Esophagus squamous epithelium (tissue), 5 donors: ENCODE results near the gene ELMO1. TPM values are rescaled to one million over a fixed set of nuclear protein-coding genes. Genes with fewer than 3 reads are reported as not detected.

Source experiments
- DNase-seq: peaks from one replicate; lab custom pipeline; 2025; lab: John Stamatoyannopoulos, UW
- H3K27ac ChIP-seq, 4 donors: fragments of 200-600 bp; sonication (generic); one replicate each; pipeline ENCODE4 v1.5.1; 2016 to 2019; ENCODE audit warnings: mild to moderate bottlenecking in 1 of 4
- H3K27me3 ChIP-seq, 4 donors: fragments of 200-600 bp; sonication (generic); 1 replicate in 3 of 4; 2 replicates in 1 of 4; pipeline versions ENCODE4 v1.5.1 to v1.6.0; 2017 to 2021; ENCODE audit warnings: antibody characterized with exemption in 1 of 4
- H3K36me3 ChIP-seq, 3 donors: fragments of 200-600 bp; sonication (generic); one replicate each; pipeline ENCODE4 v1.5.1; 2016 to 2019
- H3K4me1 ChIP-seq, 3 donors: fragments of 200-600 bp; sonication (generic); one replicate each; pipeline ENCODE4 v1.5.1; 2017 to 2019
- H3K4me3 ChIP-seq, 4 donors: fragments of 200-600 bp; sonication (generic); 1 replicate in 3 of 4; 2 replicates in 1 of 4; pipeline ENCODE4 v1.5.1; 2016 to 2019; ENCODE audit warnings: mild to moderate bottlenecking in 2 of 4, moderate library complexity in 1 of 4
- H3K9me3 ChIP-seq, 3 donors: fragments of 200-600 bp; sonication (generic); one replicate each; pipeline ENCODE4 v1.5.1; 2016 to 2019
- POLR2A ChIP-seq, 4 donors: fragments of 450-650 bp; IDR thresholded peaks; one replicate each; pipeline ENCODE4 v1.6.1; 2017; ENCODE audit warnings: antibody characterized with exemption in 4 of 4, mild to moderate bottlenecking in 4 of 4, moderate library complexity in 3 of 4
- WGBS, 2 donors: methylation state at CpG; one replicate each; pipeline ENCODE4 v1.1.5; 2018; 5-methylcytosine and 5-hydroxymethylcytosine counted together
- intact Hi-C: fragments of 100-400 bp; cut with DNase I; formaldehyde crosslinking; loops from one replicate; pipeline ENCODE4 v1.15.0; 2022
- total RNA-seq, 4 donors: library from RNA; depleted of rRNA; stranded (reverse); fragments of >200 nt; gene quantifications; one replicate each; pipeline ENCODE4 v1.1.0, GENCODE V29; 2016
- TF ChIP-seq, protein P1 (sequence below), 6 experiments: fragments of 450-650 bp in 4 of 6; fragments of 200-600 bp in 2 of 6; sonication (generic) in 2 of 6; IDR thresholded peaks; one replicate each; pipeline ENCODE4 v1.5.1; 2016 to 2019; ENCODE audit warnings: antibody characterized with exemption in 6 of 6, mild to moderate bottlenecking in 4 of 6, moderate library complexity in 4 of 6
- donor health status: DM: yes; HTN: yes; CAD: no.

Gene ELMO1
- total RNA-seq, 4 donors from 2014 or later = 0.68 to 36.6 (median 11.8) TPM

DNA sequence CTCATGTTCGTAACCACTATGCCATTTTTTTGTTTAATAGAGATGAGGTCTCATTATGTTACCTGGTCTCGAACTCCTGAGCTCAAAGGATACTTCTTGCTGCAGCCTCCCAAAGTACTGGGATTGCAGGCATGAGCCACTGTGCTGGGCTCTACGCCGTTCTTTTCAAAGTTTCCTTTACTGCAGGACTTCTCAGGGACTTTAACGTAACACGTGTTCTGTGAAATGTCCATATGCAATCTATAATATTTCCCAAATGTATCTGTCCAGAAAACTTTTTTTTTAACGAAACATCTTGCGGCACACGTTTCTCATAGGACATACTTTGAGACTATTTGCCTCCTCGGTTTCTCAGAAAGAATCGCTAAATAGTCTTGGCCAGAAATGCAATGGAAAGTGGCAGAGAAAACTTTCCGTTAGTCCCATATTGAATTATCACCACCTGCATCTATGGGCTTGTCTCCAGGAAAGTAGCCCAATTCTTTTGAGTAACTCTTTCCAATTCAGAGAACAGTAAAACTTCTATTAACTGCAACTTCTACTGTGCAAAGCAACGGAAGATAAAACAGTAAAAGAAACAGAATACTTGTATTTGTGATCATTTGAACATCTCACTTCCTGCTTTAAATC lies 96.3 kb downstream of the ELMO1 start:
- H3K27ac ChIP-seq = peak overlapping the region in 1 of 4 donors; percentile 84
- 71 to 79% methylated on average over 13 of the region's 13 CpGs for WGBS, 2 donors
- no peaks in the 10 kb centered on the region for H3K27me3 ChIP-seq
- intact Hi-C loops = no loop called here
- no peak for DNase-seq
- no peaks in the 10 kb centered on the region for H3K36me3 ChIP-seq
- H3K4me3 ChIP-seq = no peak overlapping the region
- peaks cover 0 to 32% (median 0%) of the 10 kb centered on the region in 3 donors for H3K4me1 ChIP-seq
- no peaks in the 10 kb centered on the region for H3K9me3 ChIP-seq
- no peak for TF ChIP-seq POLR2A (IDR thresholded peaks at IDR 0.05)
- TF ChIP-seq, protein P1, sequence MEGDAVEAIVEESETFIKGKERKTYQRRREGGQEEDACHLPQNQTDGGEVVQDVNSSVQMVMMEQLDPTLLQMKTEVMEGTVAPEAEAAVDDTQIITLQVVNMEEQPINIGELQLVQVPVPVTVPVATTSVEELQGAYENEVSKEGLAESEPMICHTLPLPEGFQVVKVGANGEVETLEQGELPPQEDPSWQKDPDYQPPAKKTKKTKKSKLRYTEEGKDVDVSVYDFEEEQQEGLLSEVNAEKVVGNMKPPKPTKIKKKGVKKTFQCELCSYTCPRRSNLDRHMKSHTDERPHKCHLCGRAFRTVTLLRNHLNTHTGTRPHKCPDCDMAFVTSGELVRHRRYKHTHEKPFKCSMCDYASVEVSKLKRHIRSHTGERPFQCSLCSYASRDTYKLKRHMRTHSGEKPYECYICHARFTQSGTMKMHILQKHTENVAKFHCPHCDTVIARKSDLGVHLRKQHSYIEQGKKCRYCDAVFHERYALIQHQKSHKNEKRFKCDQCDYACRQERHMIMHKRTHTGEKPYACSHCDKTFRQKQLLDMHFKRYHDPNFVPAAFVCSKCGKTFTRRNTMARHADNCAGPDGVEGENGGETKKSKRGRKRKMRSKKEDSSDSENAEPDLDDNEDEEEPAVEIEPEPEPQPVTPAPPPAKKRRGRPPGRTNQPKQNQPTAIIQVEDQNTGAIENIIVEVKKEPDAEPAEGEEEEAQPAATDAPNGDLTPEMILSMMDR (IDR thresholded peaks at IDR 0.05) = no peak

DNA sequence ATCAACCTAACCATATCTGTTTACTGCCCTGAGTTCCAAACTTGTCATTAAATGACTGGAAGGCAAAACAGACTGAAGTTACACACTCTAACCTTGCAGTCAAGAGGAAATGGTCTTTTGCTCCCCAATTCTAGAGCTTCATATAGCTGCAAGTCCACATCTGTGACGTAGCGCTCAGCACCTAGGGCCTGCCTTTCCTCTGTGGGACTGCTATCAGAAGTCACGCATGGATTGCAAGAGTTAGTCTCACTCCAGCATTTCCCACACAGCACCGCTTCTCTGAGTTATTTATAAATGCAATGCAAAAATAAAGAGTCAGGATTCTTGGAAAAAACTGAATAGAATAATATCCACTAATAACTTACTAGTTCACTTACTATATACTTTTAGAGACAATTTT lies 96.9 kb downstream of the ELMO1 start:
- TF ChIP-seq, protein P1 (IDR thresholded peaks at IDR 0.05) = no peak
- TF ChIP-seq POLR2A (IDR thresholded peaks at IDR 0.05) = no peak
- Histone ChIP-seq H3K27ac (no peak overlapping the region), H3K4me1 (peaks cover 0 to 32% (median 0%) of the 10 kb centered on the region in 3 donors), H3K4me3 (no peak overlapping the region), H3K36me3 (no peaks in the 10 kb centered on the region), H3K27me3 (no peaks in the 10 kb centered on the region), H3K9me3 (no peaks in the 10 kb centered on the region)
- DNase-seq = no peak
- 77 to 83% methylated on average over 4 of the region's 4 CpGs for WGBS, 2 donors
- intact Hi-C loops = no loop called here

DNA sequence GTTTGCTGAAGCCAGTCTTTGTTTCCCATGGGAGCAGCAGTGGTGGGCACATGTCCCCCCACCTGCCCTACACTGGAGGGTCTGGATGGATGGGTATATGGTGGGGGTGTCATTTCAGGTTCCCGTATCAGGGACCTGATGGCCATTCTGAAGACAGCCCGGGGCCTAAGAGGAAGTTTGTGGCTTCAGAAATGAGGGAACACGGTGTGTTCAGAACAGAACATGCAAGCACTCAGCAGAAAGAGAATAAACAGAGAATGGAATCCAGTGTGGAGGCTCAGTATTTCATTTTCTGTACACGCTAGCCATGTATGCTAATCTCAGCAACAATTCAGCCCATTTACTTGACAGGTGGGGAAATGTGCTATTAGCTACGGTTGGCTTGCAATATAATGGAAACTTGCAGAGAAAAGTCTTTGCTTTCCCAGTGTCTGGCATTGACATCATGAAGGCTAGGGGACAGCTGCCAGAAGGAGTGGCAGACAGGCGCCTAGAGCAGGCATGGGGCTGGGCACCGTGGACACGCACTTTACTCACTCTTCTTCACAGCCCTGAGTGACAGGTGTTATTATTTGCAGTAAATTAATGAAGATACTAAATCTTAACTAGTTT lies 98.6 kb downstream of the ELMO1 start:
- Histone ChIP-seq H3K27me3 (no peaks in the 10 kb centered on the region), H3K9me3 (no peaks in the 10 kb centered on the region), H3K4me1 (peaks cover 0 to 21% (median 0%) of the 10 kb centered on the region in 3 donors), H3K27ac (peak overlapping the region in 3 of 4 donors; percentile 16 to 51 (median 18)), H3K4me3 (no peak overlapping the region), H3K36me3 (no peaks in the 10 kb centered on the region)
- TF ChIP-seq, protein P1 (IDR thresholded peaks at IDR 0.05) = no peak
- no peak for TF ChIP-seq POLR2A (IDR thresholded peaks at IDR 0.05)
- no peak for DNase-seq
- WGBS, 2 donors = 67 to 74% methylated on average over 7 to 8 of the region's 8 CpGs
- intact Hi-C loops = no loop called here

DNA sequence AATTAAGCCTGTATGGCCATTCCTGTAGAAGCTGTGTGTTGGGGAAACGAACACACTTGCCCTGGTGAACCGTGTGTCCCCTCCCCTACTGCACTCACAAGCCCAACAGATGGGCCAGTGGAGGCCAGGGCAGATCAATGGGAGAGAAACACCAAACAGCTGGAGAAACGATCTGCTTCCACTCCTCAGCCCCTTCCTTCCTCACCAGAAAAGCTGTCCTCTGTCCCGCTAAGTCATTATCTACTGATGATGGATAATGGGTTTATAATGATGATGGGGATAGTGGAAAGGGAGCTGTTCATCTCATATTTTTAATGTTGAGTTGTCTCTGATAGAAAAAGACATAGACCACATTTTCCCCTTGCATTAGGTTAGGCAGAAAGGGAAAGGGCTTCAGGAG lies 99.7 kb downstream of the ELMO1 start:
- no peak for TF ChIP-seq POLR2A (IDR thresholded peaks at IDR 0.05)
- TF ChIP-seq, protein P1 (IDR thresholded peaks at IDR 0.05) = no peak
- no peak for DNase-seq
- H3K4me1 ChIP-seq = peaks cover 0 to 10% (median 0%) of the 10 kb centered on the region in 3 donors
- no peak overlapping the region for H3K27ac ChIP-seq
- H3K27me3 ChIP-seq = no peaks in the 10 kb centered on the region
- 39 to 51% methylated on average over 4 of the region's 4 CpGs for WGBS, 2 donors
- no peaks in the 10 kb centered on the region for H3K36me3 ChIP-seq
- intact Hi-C loops = no loop called here
- no peaks in the 10 kb centered on the region for H3K9me3 ChIP-seq
- H3K4me3 ChIP-seq = no peak overlapping the region

DNA sequence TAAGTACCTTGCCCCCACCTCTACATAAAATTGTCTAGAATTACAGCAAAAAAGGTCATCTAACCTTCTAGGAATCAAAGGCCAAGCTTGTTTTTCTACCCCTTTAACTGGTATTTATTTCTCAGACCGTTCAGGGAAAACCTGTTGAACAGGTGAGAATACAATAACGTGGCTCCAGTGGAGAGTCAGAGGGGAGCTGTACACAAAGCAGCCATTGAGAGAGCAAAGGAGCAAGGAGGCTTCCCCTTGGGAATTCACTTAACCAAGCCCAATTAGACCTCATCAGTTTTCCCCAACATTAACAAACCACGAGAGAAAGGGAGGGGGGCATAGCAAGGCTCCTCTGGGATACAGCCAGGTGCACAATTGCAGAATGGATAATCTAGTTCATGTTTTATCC lies 101.9 kb downstream of the ELMO1 start:
- Histone ChIP-seq H3K27ac (no peak overlapping the region), H3K4me3 (no peak overlapping the region), H3K27me3 (no peaks in the 10 kb centered on the region), H3K9me3 (no peaks in the 10 kb centered on the region), H3K4me1 (peaks cover 0 to 15% (median 0%) of the 10 kb centered on the region in 3 donors), H3K36me3 (no peaks in the 10 kb centered on the region)
- WGBS, 2 donors = 24 to 49% methylated on average over 3 of the region's 3 CpGs
- intact Hi-C loops = no loop called here
- TF ChIP-seq, protein P1 (IDR thresholded peaks at IDR 0.05) = no peak
- no peak for TF ChIP-seq POLR2A (IDR thresholded peaks at IDR 0.05)
- no peak for DNase-seq
